ENCODE measurements around the gene RNF214. TPM values are rescaled to one million over a fixed set of nuclear protein-coding genes. Genes with fewer than 3 reads are reported as not detected.

Gene RNF214
- total RNA-seq, 4 donors from 2014 or later = 13.2 to 17.9 (median 13.9) TPM

- TF ChIP-seq CTCF (IDR thresholded peaks at IDR 0.05; ENCODE audit: low read depth) = no peak
Observed at GRCh38 chr11:117248341-117248740, 15.9 kb downstream of the RNF214 start.

- TF ChIP-seq CTCF (IDR thresholded peaks at IDR 0.05; ENCODE audit: low read depth) = no peak
Observed at GRCh38 chr11:117249571-117249970, 17.1 kb downstream of the RNF214 start.

- no peak for TF ChIP-seq CTCF (IDR thresholded peaks at IDR 0.05; ENCODE audit: low read depth)
Observed at GRCh38 chr11:117251506-117251905, 19.0 kb downstream of the RNF214 start.

GRCh38 chr11:117255966-117256365 lies 23.5 kb downstream of the RNF214 start:
- no peak for TF ChIP-seq CTCF (IDR thresholded peaks at IDR 0.05; ENCODE audit: low read depth)

- TF ChIP-seq CTCF (IDR thresholded peaks at IDR 0.05; ENCODE audit: low read depth) = no peak
Observed at GRCh38 chr11:117256573-117256972, 24.1 kb downstream of the RNF214 start.

- no peak for TF ChIP-seq CTCF (IDR thresholded peaks at IDR 0.05; ENCODE audit: low read depth)
Observed at GRCh38 chr11:117258576-117258975, 26.1 kb downstream of the RNF214 start.

GRCh38 chr11:117259417-117259816 lies 26.9 kb downstream of the RNF214 start:
- TF ChIP-seq CTCF (IDR thresholded peaks at IDR 0.05; ENCODE audit: low read depth) = no peak
